ENCODE data around the gene BMP5.
"Not testable (repeated sequence)": the region's sequence is repeated elsewhere in the genome, so short reads cannot be mapped to it uniquely, and the experiment has no call there.

Gene BMP5

DNA sequence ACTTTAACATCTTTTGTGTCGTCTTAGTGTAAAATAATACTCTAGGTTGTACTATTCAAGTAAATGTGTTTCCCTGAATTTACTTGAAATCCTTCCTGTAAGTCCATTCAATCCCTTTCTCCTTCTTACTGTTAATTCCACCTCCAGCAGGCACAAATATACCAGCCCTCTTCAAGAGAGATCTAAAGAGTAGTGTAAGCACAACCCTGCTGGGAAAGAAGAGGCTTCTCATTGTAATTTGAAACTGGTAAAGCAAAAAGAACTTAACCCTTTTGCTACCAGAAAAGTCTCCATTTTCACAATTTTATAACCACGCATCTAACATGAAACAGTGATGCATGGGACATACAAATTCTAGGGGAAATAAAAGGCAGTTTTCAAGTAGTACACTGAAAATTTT is at the start of gene BMP5:
TSS of gene BMP5 (minus strand) at position 191 of the 400 bp plus-strand sequence. CDS start 725 bp downstream, outside the sequence.
- no peak for DNase-seq

DNA sequence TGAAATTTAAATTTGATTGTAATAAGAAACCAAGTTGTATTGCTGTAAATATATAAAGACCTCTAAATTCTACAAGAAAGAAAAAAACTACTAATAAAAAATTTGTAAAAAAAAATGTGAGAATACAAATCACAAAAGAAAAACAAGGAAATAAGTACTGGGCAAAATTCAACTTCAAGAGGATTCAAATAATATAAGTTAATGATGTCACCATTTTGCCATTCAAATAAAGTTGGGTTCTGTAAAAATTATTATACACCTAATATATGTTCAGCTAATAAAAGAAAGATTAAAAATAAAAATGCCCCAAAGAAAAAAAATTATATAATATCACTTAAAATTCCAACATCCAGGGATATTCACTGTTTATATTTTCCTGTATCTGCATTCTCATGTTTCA is 47.0 kb upstream of the BMP5 start:
- no peak for DNase-seq

DNA sequence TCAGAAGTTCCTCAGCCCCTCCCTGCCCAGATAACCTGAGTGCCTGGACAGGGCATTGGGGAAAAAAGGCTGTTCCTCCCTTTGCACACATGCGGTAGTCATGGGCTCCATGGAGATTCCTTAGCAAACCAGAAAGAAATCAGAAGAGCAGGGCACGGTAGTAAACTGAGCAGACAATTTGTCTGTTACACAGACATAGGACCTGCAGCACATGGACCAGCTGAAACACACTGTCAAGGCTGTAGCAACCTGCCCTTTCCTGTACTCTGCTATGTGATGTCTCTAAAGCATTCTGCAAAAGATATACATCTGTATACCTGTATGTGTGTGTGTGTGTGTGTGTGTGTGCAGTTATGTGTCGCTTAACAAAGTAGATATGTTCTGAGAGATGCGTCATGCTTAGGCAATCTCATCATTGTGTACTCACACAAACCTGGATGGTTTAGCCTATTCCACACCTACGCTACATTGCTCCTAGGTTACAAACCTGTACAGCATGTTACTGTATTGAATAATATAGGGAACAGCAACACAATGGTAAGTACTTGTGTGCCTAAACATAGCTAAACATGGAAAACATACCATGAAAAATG is 44.4 kb upstream of the BMP5 start:
- DNase-seq: no peak

DNA sequence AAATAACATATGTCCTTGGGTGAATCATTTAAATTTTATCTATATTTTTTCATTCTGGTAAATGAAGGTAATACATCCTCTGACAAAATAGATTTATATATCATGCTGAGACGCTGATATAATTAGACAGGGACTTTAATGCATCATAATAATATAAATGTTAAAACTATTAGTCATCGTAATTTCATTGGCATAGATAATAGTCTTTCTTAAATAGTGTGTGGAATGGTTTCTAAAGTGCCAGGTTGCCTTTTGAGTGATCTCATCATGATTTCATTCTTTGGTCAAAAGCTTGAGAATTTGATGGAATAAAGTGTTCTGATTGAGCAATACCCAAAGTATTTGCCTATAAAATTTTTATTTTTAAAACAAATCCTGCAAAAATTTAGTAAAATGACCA is 43.2 kb upstream of the BMP5 start:
- peak; percentile 47 for DNase-seq

DNA sequence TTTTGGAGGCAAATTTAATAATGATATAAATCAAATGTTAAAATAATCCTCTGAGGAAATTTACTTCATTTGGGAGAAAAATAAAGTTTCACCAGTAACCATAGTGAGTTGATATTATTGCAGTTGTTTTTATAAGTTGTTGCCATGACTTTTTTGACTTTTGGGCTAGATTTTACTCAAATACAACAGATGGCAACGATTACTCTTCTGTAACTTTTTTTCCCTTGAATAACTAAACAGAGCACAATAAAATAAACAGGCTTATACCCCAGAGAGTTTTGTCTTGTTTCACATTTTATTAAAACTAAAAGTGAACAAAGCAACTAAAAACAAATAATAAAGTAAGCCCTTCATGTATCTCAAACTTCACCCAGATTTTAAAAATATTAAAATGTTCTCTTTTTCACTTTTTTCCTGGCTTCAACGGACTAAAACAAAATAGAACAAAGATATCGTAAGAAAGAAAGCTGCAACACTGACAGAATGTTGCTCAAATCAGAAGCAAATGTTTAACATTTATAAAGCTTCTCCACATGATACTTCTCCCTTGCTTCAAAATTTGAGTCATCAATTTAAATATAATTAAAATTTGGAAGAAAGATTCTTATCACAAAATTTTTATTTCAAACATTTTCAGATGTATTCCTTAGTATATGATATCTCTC is 42.5 kb upstream of the BMP5 start:
- DNase-seq: no peak

DNA sequence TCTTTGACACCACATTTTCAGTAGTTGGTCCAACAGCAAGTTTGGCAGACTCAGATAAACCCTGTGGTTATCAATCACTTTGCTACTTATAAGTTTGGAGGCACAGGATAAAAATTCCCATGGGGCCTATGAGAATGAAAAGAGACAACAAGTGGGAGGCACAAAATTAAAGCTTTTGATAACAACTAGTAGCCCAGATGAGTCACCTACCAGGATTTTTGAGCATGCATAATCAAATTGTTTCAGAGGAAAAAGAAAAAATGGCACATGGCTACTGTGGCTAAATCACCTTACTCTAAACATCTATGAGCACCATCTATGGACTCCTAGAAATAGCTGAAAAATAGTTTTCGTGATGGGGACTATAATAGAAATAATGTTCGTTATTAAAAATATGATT is 40.8 kb upstream of the BMP5 start:
- peak; percentile 44 for DNase-seq

DNA sequence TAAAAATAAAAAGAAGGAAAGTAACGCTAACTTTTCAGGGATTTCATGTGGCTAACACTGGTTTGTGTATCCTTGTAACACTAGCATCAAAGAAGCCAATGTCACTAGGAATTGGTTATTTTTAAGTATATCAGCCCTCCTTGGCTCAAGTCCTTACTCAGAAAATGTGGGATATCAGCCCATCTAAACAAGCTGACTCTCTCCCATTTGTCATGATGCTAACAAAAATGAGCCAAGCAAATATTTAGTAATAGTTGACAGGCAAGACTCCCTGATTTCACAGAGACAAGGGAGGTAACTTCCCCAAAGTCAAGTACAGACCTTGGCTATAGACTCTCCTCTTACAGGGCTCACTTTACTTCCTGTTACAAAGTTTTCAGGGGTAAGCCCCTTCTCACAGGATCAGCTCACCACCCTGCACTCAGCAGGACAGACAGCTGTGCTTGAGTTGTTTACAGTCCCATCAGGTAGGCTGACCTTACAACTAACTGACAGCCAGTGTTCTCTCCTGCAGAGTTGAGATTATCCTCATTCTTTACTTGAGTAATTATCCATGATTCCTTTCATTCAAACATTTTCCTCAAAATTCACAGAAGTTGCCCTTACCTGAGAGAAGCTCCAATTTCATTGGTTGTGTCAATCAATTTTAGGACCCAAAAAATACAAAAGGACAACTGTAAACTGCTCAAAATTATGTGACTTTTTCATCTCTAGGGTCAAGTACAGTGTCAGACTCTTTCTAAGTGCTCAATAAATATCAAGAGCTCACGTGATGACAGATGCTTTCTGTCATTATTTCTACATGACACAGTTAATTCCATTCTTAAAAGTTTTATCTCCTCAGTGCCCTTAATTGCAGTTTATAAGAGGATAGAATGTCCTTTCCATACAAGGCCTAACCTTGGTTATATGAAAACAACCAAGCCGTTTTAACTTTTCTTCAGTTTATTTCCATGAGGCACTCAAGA is 38.1 kb upstream of the BMP5 start:
- no peak for DNase-seq

DNA sequence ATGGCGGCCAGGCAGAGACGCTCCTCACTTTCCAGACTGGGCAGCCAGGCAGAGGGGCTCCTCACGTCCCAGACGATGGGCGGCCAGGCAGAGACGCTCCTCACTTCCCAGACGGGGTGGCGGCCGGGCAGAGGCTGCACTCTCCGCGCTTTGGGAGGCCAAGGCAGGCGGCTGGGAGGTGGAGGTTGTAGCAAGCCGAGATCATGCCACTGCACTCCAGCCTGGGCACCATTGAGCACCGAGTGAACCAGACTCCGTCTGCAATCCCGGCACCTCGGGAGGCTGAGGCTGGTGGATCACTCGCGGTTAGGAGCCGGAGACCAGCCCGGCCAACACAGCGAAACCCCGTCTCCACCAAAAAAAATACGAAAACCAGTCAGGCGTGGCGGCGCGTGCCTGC is 35.1 kb upstream of the BMP5 start:
- not testable (repeated sequence) for DNase-seq

DNA sequence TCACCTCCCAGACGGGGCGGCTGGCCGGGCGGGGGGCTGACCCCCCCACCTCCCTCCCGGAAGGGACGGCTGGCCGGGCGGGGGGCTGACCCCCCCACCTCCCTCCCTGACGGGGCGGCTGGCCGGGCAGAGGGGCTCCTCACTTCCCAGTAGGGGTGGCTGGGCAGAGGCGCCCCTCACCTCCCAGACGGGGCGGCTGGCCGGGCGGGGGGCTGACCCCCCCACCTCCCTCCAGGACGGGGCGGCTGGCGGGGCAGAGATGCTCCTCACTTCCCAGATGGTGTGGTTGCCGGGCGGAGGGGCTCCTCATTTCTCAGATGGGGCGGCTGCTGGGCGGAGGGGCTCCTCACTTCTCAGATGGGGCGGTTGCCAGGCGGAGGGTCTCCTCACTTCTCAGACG is 34.5 kb upstream of the BMP5 start:
- not testable (repeated sequence) for DNase-seq

DNA sequence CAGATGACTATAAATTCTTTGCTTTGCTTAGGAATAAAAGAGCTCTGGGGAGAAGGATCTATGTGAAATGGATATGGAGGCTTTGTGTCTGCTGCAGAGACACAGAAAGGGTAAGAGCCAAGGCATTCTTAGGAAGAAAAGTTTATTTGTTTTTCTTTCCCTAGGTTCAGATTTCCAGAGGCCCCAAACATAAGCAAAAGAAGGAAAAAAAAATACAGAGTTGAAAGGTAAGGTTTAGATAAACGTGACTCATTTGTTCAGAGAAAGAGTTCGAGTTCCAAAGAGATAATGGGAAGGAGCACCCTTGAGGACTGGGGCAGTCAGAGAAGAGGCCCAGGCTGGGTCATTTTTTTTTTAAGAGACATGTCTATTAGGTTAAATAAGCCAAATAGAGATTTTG is 27.4 kb upstream of the BMP5 start:
- DNase-seq: no peak

DNA sequence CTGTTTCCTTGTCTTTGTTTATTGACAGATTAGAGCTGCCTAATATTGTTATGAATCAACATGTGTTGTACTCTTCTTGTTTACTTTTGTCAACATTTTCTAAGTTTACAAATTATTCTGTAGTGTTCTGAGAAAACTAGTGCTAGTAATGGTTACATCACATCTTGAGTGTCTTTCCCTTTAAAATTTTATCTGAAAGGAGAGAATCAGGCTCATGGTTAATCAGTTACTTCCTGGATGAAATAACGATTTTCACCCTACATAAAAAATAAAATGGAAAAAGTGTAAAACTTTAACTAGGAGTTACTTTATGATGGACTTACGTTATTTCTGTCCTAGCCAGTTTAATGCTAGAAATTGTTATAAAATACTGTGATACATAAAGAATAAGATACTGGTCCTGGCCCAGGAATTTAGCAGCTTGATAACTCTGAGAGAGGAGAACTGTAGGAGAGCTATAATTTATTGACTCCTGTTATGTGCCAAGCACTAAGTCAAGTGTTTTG is 26.4 kb upstream of the BMP5 start:
- no peak for DNase-seq

DNA sequence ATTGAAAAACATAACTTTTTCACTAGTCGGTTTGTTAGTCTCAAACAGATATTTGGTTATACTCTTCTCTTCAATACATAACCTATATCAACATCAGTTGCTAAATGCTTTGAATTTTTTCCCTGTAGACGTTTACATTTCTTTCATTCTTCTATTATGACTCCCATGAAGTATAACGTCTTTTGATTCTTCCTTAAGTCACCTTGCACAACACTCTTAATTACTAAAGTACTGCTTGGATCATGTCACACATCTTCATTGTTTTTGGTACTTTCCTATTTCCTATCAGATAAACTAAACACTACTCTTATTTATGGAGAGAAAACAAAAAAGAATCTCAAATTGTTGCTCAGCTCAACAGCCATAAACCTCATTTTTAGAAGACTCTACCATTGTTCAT is 23.0 kb upstream of the BMP5 start:
- DNase-seq: peak; percentile 50

DNA sequence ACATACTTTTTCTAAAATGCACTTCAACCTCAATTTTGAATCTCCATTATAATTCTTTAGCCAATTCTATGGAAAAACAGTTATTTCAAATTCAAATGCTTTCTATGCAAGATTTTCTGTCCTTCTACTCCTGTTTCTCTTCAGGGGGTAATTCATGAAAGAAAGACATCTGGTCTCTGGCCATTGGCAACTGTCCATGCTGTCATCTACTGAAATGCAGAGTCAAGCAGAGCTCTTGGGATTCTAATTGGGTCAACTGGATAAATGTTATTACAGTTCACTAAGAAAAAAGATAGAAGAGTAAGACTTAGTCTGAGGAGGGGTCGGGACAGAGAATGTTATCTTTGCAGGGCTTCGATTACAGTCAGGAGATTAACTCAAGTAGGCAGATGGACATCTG is 22.0 kb upstream of the BMP5 start:
- no peak for DNase-seq

DNA sequence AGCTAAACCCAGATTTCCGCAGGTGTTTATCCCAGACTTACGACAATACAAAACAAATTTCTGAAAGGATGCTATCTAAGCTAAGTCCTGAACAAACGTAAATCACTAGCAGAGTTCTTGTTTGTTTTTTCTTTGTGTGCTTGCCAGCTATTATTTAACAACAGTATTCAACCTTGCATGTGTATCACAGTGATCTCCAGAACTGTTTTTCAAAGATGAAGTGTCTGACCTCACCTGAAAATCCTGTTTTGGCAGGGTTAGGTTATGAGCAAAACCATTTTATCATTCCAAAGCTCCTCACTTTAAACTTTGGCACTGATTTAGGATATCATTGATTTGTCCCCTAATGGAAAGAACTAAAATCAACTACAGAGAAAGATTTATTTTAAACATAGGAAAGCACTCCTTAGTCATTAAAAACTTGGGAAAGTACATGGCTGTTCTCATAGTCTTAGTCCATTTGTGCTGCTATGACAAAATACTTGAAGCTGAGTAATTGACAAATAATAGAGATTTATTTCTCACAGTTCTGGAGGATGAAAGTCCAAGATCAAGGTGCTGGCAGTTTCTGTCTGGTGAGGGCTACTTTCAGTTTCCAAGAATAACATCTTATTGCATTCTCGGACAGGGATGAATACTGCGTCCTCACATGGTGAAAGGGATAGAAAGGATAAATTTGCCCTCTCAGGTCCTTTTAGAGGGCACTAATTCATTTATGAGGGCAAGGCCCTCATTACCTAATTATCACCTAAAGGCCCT is 20.8 kb upstream of the BMP5 start:
- no peak for DNase-seq

DNA sequence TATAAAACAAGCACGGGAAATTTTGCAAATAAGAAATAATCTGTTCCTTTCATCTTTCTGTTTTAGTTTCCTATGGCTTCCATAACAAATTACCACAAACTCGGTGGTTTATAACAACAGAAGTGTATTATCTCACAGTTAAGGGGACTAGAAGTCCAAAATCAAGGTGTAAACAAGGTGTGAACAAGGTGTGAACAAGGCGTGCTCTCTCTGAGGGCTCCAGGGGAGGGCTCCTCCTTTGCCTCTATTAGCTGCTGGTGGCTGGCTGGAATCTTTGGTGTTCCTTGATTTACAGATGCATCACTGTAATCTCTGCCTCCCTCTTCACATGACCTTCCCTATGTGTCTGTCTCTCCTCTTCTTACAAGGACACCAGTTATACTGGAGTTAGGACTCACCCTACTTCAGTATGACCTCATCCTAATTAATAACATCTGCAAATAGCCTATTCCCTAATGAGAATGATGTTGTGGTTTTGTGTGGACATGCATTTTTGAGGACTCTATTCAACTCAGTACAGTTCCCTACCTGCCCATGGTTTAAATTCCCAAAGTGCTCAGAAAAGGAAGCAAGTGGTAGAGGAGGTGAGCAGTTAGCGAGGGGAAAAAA is 17.5 kb upstream of the BMP5 start:
- DNase-seq: no peak

DNA sequence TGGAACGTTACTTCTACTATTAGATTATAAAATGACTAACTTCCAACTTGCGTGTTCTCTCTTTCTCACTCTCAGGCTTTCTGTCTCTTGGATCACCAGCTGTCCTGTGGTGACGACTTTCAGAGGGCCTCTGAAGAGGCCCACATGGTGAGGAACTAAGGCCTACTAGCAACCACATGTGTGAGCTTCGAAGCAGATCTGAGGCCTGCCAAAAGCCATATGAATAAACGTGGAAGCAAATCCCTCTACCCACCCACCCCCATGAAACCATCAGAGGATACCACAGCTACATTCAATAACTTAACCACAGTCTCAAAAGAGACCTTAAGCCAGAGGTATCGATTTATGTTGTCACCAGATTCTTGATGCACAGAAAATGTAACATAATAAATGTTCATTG is 13.5 kb upstream of the BMP5 start:
- DNase-seq: no peak

DNA sequence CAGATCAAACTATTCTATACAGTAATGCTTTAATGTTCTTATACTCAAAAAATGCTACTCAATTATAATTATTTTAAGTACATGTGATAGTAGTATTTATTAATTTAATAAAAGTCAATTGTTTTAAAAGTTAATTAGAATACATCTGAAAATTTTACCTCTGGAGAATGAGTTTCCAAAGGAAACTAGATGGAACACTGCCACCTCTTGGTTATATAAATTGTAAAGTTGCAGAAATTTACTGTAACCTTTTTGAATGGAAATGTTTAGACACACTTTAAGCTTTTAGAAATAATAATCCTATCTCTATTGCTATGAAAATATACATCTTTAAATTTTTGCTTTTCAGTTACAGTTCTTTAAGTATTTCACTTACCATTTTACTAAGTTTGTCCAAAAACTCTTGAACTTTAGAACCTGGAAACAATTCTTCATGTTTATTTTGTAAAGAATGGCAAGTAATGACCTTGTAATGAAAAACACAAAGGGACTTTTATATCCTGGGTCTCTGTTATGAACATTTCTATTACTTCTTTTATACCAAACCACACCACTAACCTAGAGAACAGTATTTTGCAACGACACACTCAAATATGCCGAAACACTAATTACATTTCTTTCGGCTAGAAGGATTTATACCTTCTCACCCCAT is 10.9 kb upstream of the BMP5 start:
- DNase-seq: peak; percentile 18

DNA sequence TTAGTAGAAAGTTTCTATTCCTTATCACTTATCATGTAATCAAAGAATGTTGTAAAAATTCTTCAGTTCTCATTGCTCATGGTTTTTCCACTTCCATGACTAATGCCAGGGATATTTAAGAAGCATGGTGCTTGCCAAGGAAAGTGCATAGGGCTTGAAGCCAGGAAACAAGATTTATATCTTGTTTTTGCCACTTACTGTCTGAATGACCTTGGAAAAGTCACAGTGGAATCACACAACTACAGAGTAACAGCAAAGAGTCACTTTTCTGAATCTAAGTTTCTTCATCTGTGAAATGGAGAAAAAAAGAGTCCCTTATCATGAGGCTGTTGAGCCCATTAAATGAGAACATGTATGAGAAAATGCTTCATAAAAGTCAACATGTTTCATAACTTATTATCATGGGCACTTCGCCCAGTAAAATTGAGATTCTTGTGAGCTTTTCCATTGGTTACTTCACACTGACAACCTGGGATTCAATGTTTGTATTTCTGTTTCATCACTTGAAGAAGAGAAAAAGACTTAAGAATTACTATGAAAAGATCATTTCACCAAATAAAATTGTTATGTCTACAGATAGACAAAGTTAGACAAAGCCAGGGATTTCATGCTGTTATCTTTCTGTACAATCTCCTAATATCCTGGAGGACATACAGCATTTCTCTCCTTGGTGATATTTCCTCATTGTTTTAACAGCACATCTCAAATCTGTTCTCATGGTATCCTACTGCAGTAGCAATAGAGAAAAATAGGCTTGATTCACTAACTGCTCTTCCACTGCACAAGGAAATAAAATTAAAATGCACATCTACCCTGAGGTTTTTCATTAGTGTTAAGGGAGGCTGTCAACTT is 7.6 kb upstream of the BMP5 start:
- DNase-seq: peak; percentile 78

DNA sequence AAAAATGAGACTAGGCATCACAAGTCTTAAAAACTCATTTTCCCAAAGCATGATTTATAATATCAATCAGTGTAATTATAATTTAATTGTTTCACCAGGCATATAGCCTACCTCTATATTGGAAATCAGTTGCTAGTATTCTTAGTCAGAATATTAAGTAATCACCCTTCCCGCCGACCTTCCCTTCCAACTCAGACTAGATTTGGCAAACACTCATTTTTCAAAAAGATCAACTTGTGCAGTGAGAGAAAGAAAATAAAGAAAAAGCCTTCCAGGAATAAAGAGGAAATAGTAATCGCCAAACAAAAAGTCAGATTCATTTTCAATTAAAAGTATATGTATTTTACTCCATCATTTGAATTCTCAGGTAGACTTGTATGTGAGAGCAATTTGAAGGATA is 1.9 kb upstream of the BMP5 start:
- DNase-seq: no peak

DNA sequence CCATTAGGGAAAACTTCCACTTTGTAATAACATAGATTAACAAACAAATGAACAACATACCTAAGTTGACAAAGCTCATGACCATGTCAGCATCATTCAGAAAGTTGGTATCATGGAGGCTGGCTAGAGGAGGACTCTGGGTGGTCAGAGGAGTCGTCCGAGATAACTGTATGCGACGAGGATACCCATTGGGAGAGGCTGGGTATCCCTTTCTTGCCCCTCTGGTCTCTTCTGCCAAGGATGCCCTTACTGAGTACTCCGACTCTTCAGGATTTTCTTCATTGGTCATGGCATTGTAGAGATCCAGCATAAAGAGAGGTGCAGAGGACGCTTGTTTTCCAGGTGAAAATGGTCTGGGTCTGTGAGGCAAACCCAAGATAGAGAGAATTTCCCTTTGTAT is 1.1 kb downstream of the BMP5 start:
- DNase-seq: no peak

DNA sequence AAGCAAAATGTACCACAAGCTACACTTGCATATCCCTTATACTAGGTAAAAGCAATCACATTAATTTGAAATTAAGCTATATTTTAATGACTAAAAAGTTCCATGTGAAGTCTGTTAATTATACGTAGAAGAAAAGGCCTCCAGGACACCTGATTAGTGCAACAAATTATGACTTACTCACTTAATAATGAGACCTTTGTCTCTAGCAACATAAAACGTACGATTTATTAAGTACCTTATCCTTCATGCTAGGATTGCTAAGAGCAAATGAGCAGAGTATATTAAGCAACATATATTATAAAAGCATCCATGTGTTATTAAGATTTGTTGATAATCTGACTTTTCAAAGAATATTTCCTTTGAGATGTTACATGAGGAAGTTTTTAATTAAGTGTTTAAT is 2.5 kb downstream of the BMP5 start:
- DNase-seq: no peak

Data from fibroblast of upper back skin (primary cell).